ENCODE measurements around the gene ARL2.
"Not testable (repeated sequence)": the region's sequence is repeated elsewhere in the genome, so short reads cannot be mapped to it uniquely, and the experiment has no call there.

The ARL2 gene

GRCh38 chr11:65008873-65009272 is 5.1 kb upstream of the ARL2 start:
- Histone ChIP-seq H3K9me3 (ENCODE audit: insufficient read depth, low read depth, low read length) (no peaks in the 10 kb centered on the region), H3K4me1 (ENCODE audit: insufficient read depth, low read length) (peaks cover 4% of the 10 kb centered on the region; the same call in 1 of the 2 replicates), H3K27me3 (ENCODE audit: insufficient read depth, low read length) (no peaks in the 10 kb centered on the region), H3K4me3 (ENCODE audit: low read length) (no peak overlapping the region), H3K36me3 (ENCODE audit: insufficient read depth, low read length) (no peaks in the 10 kb centered on the region), H3K9ac (ENCODE audit: low read depth, low read length) (no peak overlapping the region), H3K27ac (ENCODE audit: low read depth, low read length) (no peak overlapping the region)
- 100% methylated on average over 1 of the region's 2 CpGs for WGBS

DNA sequence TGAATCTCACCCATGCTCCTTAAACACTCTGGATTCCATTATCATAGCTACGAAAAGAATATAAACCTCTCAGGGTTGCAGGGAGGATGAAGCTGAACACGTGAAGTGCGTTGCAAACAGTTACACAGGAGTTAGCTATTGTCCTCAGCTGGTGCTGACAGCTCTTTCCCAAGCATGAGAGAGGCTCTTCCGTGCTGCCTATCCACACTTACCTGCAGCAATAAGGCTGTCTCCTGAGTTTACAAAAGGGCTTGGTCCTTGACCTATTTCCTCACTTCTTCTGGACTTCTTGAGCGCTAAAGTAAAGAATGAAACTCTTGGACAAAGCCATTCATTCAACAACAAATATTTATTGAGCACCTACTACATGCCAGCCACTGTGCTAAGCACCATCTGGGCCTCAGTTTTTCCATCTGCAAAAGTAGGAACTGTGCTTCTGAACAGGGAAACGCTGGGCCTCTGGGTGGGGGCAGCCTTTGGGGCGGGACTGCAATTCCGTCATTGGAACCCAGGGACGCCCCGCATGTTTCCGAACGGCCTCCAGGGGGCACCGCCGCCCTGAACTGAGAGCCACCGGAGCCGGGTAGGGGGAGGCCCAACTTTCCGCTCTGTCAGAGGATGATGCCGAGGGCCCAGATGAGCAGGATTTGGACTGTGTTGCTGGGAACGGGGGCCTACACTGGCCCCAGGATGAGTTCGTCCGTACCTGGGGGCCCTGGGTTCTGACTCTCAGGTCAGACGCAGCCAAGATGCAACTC is 651 bp upstream of the ARL2 start:
- peaks cover 9% of the 10 kb centered on the region for H3K36me3 ChIP-seq (ENCODE audit: insufficient read depth, low read length)
- H3K27ac ChIP-seq (ENCODE audit: low read depth, low read length), result peak overlapping the region; percentile 97
- no peaks in the 10 kb centered on the region for H3K27me3 ChIP-seq (ENCODE audit: insufficient read depth, low read length)
- H3K4me3 ChIP-seq (ENCODE audit: low read length), result peak overlapping the region; percentile 77
- H3K9me3 ChIP-seq (ENCODE audit: insufficient read depth, low read depth, low read length), result no peaks in the 10 kb centered on the region
- peak overlapping the region; percentile 83 for H3K9ac ChIP-seq (ENCODE audit: low read depth, low read length)
- 18% methylated on average over 22 of the region's 22 CpGs for WGBS
- peaks cover 4% of the 10 kb centered on the region; the same call in 1 of the 2 replicates for H3K4me1 ChIP-seq (ENCODE audit: insufficient read depth, low read length)

- Histone ChIP-seq H3K4me1 (ENCODE audit: insufficient read depth, low read length) (peaks cover 4% of the 10 kb centered on the region; the same call in 1 of the 2 replicates), H3K27me3 (ENCODE audit: insufficient read depth, low read length) (no peaks in the 10 kb centered on the region), H3K27ac (ENCODE audit: low read depth, low read length) (peak overlapping the region; percentile 97; the same call in 1 of the 2 replicates), H3K4me3 (ENCODE audit: low read length) (peak overlapping the region; percentile 77), H3K9me3 (ENCODE audit: insufficient read depth, low read depth, low read length) (no peaks in the 10 kb centered on the region), H3K9ac (ENCODE audit: low read depth, low read length) (peak overlapping the region; percentile 83), H3K36me3 (ENCODE audit: insufficient read depth, low read length) (peaks cover 21% of the 10 kb centered on the region)
- 43% methylated on average over 23 of the region's 23 CpGs for WGBS
Observed at GRCh38 chr11:65014726-65015227, 817 bp downstream of the ARL2 start.

DNA sequence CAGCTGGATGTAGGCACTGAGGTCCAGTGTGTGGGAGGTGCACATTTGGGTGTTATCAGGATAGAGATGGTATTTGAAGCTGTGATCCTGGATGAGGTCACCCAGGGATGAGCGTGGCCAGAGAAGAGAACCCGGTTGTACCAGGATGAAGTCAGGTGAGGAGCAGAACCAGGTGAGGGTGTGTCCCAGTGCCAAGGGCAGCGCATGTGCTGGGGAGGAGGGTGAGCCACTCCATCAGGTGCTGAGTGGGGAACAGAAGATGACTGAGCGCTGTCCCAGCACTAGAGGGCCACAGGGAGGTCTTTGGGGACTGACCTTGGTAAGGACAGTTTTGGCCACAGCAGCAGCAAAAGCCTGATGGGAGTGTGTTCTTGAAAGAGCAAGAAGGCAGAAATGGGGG is 2.7 kb downstream of the ARL2 start:
- Histone ChIP-seq H3K4me1 (ENCODE audit: insufficient read depth, low read length) (peaks cover 4% of the 10 kb centered on the region; the same call in 1 of the 2 replicates), H3K9ac (ENCODE audit: low read depth, low read length) (no peak overlapping the region), H3K27me3 (ENCODE audit: insufficient read depth, low read length) (no peaks in the 10 kb centered on the region), H3K27ac (ENCODE audit: low read depth, low read length) (no peak overlapping the region), H3K4me3 (ENCODE audit: low read length) (no peak overlapping the region), H3K9me3 (ENCODE audit: insufficient read depth, low read depth, low read length) (no peaks in the 10 kb centered on the region), H3K36me3 (ENCODE audit: insufficient read depth, low read length) (peaks cover 34% of the 10 kb centered on the region)
- 89% methylated on average over 4 of the region's 4 CpGs for WGBS

GRCh38 chr11:65017937-65018336 is 4.0 kb downstream of the ARL2 start:
- no peak overlapping the region for H3K9ac ChIP-seq (ENCODE audit: low read depth, low read length)
- H3K27me3 ChIP-seq (ENCODE audit: insufficient read depth, low read length), result no peaks in the 10 kb centered on the region
- no peaks in the 10 kb centered on the region for H3K9me3 ChIP-seq (ENCODE audit: insufficient read depth, low read depth, low read length)
- H3K4me3 ChIP-seq (ENCODE audit: low read length), result no peak overlapping the region
- H3K4me1 ChIP-seq (ENCODE audit: insufficient read depth, low read length), result peaks cover 4% of the 10 kb centered on the region; the same call in 1 of the 2 replicates
- no peak overlapping the region for H3K27ac ChIP-seq (ENCODE audit: low read depth, low read length)
- whole genome bisulfite sequencing, result 94% methylated on average over 6 of the region's 6 CpGs
- H3K36me3 ChIP-seq (ENCODE audit: insufficient read depth, low read length), result peaks cover 39% of the 10 kb centered on the region

DNA sequence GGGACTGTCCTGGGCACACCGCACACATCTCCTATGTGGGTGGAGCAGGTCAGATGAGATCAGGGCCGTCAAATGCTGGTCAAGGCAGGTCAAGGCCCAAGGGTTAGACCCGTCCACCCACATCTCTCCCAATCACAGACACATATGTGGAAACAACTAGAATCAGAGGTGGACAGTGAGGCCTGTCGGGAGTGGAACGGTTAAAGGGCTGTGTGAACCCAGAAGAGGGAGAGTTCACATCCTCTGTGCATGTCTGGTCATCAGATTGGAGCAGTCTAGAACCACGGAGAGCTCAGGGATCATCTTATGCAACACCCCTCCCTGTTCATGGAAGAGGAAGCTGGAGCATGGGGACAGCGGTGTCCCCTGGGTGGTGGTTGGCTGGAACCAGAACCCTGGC is 5.9 kb downstream of the ARL2 start:
- Histone ChIP-seq H3K36me3 (ENCODE audit: insufficient read depth, low read length) (peaks cover 39% of the 10 kb centered on the region), H3K9ac (ENCODE audit: low read depth, low read length) (no peak overlapping the region), H3K4me1 (ENCODE audit: insufficient read depth, low read length) (no peaks in the 10 kb centered on the region), H3K27ac (ENCODE audit: low read depth, low read length) (no peak overlapping the region), H3K4me3 (ENCODE audit: low read length) (no peak overlapping the region), H3K27me3 (ENCODE audit: insufficient read depth, low read length) (no peaks in the 10 kb centered on the region), H3K9me3 (ENCODE audit: insufficient read depth, low read depth, low read length) (no peaks in the 10 kb centered on the region)
- 91% methylated on average over 7 of the region's 7 CpGs for WGBS

- H3K27ac ChIP-seq (ENCODE audit: low read depth, low read length), result no peak overlapping the region
- H3K9me3 ChIP-seq (ENCODE audit: insufficient read depth, low read depth, low read length), result no peaks in the 10 kb centered on the region
- no peaks in the 10 kb centered on the region for H3K27me3 ChIP-seq (ENCODE audit: insufficient read depth, low read length)
- H3K9ac ChIP-seq (ENCODE audit: low read depth, low read length), result no peak overlapping the region
- 93% methylated on average over 3 of the region's 3 CpGs for WGBS
- no peaks in the 10 kb centered on the region for H3K4me1 ChIP-seq (ENCODE audit: insufficient read depth, low read length)
- peaks cover 39% of the 10 kb centered on the region for H3K36me3 ChIP-seq (ENCODE audit: insufficient read depth, low read length)
- no peak overlapping the region for H3K4me3 ChIP-seq (ENCODE audit: low read length)
Observed at GRCh38 chr11:65021003-65021402, 7.0 kb downstream of the ARL2 start.

DNA sequence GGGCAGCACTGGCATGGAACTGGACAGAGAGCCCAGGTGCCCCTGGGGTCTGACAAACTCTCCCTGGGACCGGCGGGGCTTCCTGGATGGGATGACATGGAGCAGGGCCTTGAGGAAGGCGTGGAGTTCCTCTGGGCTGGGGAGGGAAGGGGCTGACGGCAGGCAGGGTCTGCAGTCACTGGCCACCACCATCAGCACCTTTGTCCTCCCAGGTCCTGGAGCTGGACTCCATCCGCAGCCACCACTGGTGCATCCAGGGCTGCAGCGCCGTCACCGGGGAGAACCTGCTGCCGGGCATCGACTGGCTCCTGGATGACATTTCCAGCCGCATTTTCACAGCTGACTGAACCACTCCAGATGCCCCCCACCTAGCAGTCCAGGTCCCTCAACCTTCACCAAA is 7.5 kb downstream of the ARL2 start:
- no peaks in the 10 kb centered on the region for H3K27me3 ChIP-seq (ENCODE audit: insufficient read depth, low read length)
- 97% methylated on average over 11 of the region's 11 CpGs for WGBS
- no peaks in the 10 kb centered on the region for H3K4me1 ChIP-seq (ENCODE audit: insufficient read depth, low read length)
- peaks cover 39% of the 10 kb centered on the region for H3K36me3 ChIP-seq (ENCODE audit: insufficient read depth, low read length)
- no peak overlapping the region for H3K9ac ChIP-seq (ENCODE audit: low read depth, low read length)
- H3K9me3 ChIP-seq (ENCODE audit: insufficient read depth, low read depth, low read length), result no peaks in the 10 kb centered on the region
- no peak overlapping the region for H3K27ac ChIP-seq (ENCODE audit: low read depth, low read length)
- no peak overlapping the region for H3K4me3 ChIP-seq (ENCODE audit: low read length)

DNA sequence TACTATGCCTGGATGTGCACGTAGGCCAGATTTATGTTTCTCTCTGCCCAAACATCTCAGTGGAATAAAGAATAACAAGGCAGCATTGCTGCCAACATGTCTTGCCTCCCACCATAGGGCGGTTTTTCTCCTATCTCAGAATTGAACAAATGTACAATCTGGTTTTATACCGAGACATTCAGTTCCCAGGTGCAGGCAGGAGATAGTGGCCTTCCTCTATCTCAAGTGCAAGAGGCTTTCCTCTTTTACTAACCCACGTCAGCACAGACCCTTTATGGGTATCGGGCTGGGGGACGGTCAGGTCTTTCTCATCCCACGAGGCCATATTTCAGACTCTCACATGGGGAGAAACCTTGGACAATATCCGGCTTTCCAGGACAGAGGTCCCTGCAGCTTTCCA is 9.5 kb downstream of the ARL2 start:
- H3K27ac ChIP-seq (ENCODE audit: low read depth, low read length); H3K9me3 ChIP-seq (ENCODE audit: insufficient read depth, low read depth, low read length); H3K9ac ChIP-seq (ENCODE audit: low read depth, low read length); H3K4me3 ChIP-seq (ENCODE audit: low read length); H3K27me3 ChIP-seq (ENCODE audit: insufficient read depth, low read length); H3K4me1 ChIP-seq (ENCODE audit: insufficient read depth, low read length): not testable (repeated sequence)
- H3K36me3 ChIP-seq (ENCODE audit: insufficient read depth, low read length), result peaks cover 28% of the 10 kb centered on the region
- WGBS, result 94% methylated on average over 8 of the region's 8 CpGs

DNA sequence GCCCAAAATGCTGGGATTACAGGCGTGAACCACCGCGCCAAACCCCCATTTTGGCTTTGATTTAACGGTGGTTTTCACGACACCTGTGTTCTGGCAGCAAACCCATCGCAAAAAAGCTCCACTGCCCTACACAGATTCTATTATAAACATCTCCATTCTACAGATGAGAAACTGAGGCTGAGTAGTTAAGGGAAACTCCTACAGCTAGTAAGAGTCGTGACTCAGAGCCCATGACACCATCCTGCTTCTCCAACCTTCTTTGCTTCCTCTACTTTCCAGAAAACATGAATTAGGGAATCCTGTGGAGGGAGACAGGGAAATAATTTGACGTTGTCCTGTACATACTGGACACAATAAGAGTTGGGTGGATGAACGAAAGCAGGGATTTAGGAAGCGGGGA is 12.8 kb downstream of the ARL2 start:
- Histone ChIP-seq H3K27me3 (ENCODE audit: insufficient read depth, low read length) (no peaks in the 10 kb centered on the region), H3K4me3 (ENCODE audit: low read length) (peak overlapping the region; percentile 69), H3K36me3 (ENCODE audit: insufficient read depth, low read length) (peaks cover 4% of the 10 kb centered on the region; the same call in 1 of the 2 replicates), H3K4me1 (ENCODE audit: insufficient read depth, low read length) (peaks cover 3% of the 10 kb centered on the region; the same call in 1 of the 2 replicates), H3K27ac (ENCODE audit: low read depth, low read length) (no peak overlapping the region), H3K9ac (ENCODE audit: low read depth, low read length) (peak overlapping the region; percentile 45; the same call in 1 of the 2 replicates), H3K9me3 (ENCODE audit: insufficient read depth, low read depth, low read length) (no peaks in the 10 kb centered on the region)
- 58% methylated on average over 10 of the region's 10 CpGs for WGBS

- Histone ChIP-seq H3K9me3 (ENCODE audit: insufficient read depth, low read depth, low read length) (no peaks in the 10 kb centered on the region), H3K4me1 (ENCODE audit: insufficient read depth, low read length) (peaks cover 3% of the 10 kb centered on the region; the same call in 1 of the 2 replicates), H3K4me3 (ENCODE audit: low read length) (peak within 1 kb of the TSS; percentile 69), H3K27me3 (ENCODE audit: insufficient read depth, low read length) (no peaks in the 10 kb centered on the region), H3K27ac (ENCODE audit: low read depth, low read length) (peak within 1 kb of the TSS; percentile 62), H3K9ac (ENCODE audit: low read depth, low read length) (peak within 1 kb of the TSS; percentile 70), H3K36me3 (ENCODE audit: insufficient read depth, low read length) (no peaks in the 10 kb centered on the region)
- WGBS, result 1% methylated on average over 49 of the region's 51 CpGs
Observed at GRCh38 chr11:65027213-65028067, 13.5 kb downstream of the ARL2 start, which contains the start of gene SNX15. Gene SNX15 (plus strand): TSS chr11:65027439. CDS start chr11:65027538, 99 bp downstream.

Data from HUES64 (cell line).